Measurements from ENCODE around the gene HOXD4.

The HOXD4 gene

GRCh38 chr2:176135035-176135440, 16.3 kb upstream of the HOXD4 start:
- 0 out of 2 replicates have a peak, but pooled peaks have one; percentile 8 for TF ChIP-seq ZNF70 (CRISPR knock-in tag; IDR thresholded peaks at IDR 0.05)
- TF ChIP-seq TCF4 (CRISPR knock-in tag; IDR thresholded peaks at IDR 0.05; ENCODE audit: borderline replicate concordance) = no peak
- peak; percentile 54 for TF ChIP-seq TSHZ2 (CRISPR knock-in tag; IDR thresholded peaks at IDR 0.05)
- no peak for TF ChIP-seq OSR1 (CRISPR knock-in tag; IDR thresholded peaks at IDR 0.05)
- no peak for TF ChIP-seq ZNF565 (CRISPR knock-in tag; conservative IDR thresholded peaks at IDR 0.05; ENCODE audit: low read depth)
- TF ChIP-seq POU6F1 (CRISPR knock-in tag; IDR thresholded peaks at IDR 0.05; ENCODE audit: borderline replicate concordance, low read depth) = no peak
- peak; percentile 5; the same call in 1 of the 3 replicates for ATAC-seq

- peak; percentile 21 for ATAC-seq
- no peak for TF ChIP-seq CSRNP3 (CRISPR knock-in tag; IDR thresholded peaks at IDR 0.05)
- TF ChIP-seq SNAI2 (CRISPR knock-in tag; IDR thresholded peaks at IDR 0.05) = no peak
- TF ChIP-seq ZFP30 (CRISPR knock-in tag; IDR thresholded peaks at IDR 0.05) = no peak
- TF ChIP-seq PATZ1 (CRISPR knock-in tag; IDR thresholded peaks at IDR 0.05; ENCODE audit: borderline replicate concordance) = no peak
- no peak for TF ChIP-seq ZFP3 (CRISPR knock-in tag; IDR thresholded peaks at IDR 0.05)
- TF ChIP-seq TSHZ2 (CRISPR knock-in tag; IDR thresholded peaks at IDR 0.05) = no peak
- TF ChIP-seq GLIS3 (CRISPR knock-in tag; IDR thresholded peaks at IDR 0.05) = no peak
- TF ChIP-seq CREB5 (CRISPR knock-in tag; IDR thresholded peaks at IDR 0.05; ENCODE audit: low read depth) = no peak
- no peak for TF ChIP-seq ZNF70 (CRISPR knock-in tag; IDR thresholded peaks at IDR 0.05)
- no peak for TF ChIP-seq ESRRG (CRISPR knock-in tag; IDR thresholded peaks at IDR 0.05)
- no peak for TF ChIP-seq PPARA (CRISPR knock-in tag; IDR thresholded peaks at IDR 0.05; ENCODE audit: borderline replicate concordance)
- TF ChIP-seq ZNF8 (CRISPR knock-in tag; IDR thresholded peaks at IDR 0.05) = no peak
- no peak for TF ChIP-seq TCF4 (CRISPR knock-in tag; IDR thresholded peaks at IDR 0.05; ENCODE audit: borderline replicate concordance)
Measured at GRCh38 chr2:176136374-176137251, 14.7 kb upstream of the HOXD4 start.

Measured in SK-N-SH treated with all-trans-retinoic acid at 6 μM for 48 hours (cell line).